Nephron (organoid): ENCODE measurements around the gene ARSJ.

Experiments
- H3K27ac Mint-ChIP-seq, 3 experiments: 2 replicates each; pipeline ENCODE4 v1.8.0; 2020; ENCODE audit warnings: mixed read lengths in 3 of 3, mild to moderate bottlenecking in 2 of 3, moderate library complexity in 1 of 3
- H3K27me3 Mint-ChIP-seq: 2 replicates; pipeline ENCODE4 v1.8.0; 2021; ENCODE audit warnings: low read depth, mild to moderate bottlenecking, moderate library complexity, mixed read lengths
- H3K36me3 Mint-ChIP-seq: 2 replicates; pipeline ENCODE4 v1.8.0; 2020; ENCODE audit warnings: low read depth, mixed read lengths
- H3K4me1 Mint-ChIP-seq: 2 replicates; pipeline ENCODE4 v1.8.0; 2020; ENCODE audit warnings: mixed read lengths
- H3K4me3 Mint-ChIP-seq, 3 experiments: 2 replicates each; pipeline ENCODE4 v1.8.0; 2020; ENCODE audit warnings: mild to moderate bottlenecking in 3 of 3, mixed read lengths in 3 of 3, moderate library complexity in 2 of 3
- H3K9me3 Mint-ChIP-seq: 2 replicates; pipeline ENCODE4 v1.8.0; 2020; ENCODE audit warnings: mixed read lengths
- TF ChIP-seq, protein P1 (sequence below), 3 experiments: fragments of 200-600 bp; sonication (generic); IDR thresholded peaks; one replicate each; pipeline ENCODE4 v1.5.0; 2021; ENCODE audit warnings: antibody characterized with exemption in 3 of 3; ENCODE audit not compliant: unreplicated experiment in 3 of 3

Gene ARSJ

DNA sequence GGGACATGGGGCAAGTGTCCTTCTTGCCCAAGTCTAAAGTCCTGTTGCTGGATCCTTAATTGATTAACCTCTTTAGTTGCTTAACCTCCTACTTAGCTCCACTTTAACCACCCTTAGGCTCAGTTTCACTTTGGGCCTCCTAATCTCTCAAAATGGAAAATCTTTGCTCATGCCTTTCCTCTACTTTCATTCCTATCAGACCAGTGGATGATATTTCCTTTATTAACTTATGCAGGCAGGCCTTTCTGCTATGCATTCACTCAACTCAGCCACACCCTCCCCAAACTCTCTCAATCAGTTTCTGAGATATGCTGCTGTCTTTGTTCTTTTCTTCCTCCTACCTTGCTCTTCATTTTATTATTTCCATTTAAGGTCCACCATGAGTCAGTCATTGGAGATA, 14.4 kb upstream of the ARSJ start:
- Mint-ChIP-seq H3K27me3 (peaks cover 3% of the 10 kb centered on the region), H3K27ac (no peak overlapping the region), H3K36me3 (no peaks in the 10 kb centered on the region), H3K4me3 (no peak overlapping the region), H3K9me3 (peaks cover 1% of the 10 kb centered on the region), H3K4me1 (no peaks in the 10 kb centered on the region)
- TF ChIP-seq, protein P1, sequence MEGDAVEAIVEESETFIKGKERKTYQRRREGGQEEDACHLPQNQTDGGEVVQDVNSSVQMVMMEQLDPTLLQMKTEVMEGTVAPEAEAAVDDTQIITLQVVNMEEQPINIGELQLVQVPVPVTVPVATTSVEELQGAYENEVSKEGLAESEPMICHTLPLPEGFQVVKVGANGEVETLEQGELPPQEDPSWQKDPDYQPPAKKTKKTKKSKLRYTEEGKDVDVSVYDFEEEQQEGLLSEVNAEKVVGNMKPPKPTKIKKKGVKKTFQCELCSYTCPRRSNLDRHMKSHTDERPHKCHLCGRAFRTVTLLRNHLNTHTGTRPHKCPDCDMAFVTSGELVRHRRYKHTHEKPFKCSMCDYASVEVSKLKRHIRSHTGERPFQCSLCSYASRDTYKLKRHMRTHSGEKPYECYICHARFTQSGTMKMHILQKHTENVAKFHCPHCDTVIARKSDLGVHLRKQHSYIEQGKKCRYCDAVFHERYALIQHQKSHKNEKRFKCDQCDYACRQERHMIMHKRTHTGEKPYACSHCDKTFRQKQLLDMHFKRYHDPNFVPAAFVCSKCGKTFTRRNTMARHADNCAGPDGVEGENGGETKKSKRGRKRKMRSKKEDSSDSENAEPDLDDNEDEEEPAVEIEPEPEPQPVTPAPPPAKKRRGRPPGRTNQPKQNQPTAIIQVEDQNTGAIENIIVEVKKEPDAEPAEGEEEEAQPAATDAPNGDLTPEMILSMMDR (IDR thresholded peaks at IDR 0.05; ENCODE audit: unreplicated experiment in 3 of 3) = no peak

GRCh38 chr4:113990886-113991285, 11.4 kb upstream of the ARSJ start:
- TF ChIP-seq, protein P1 (IDR thresholded peaks at IDR 0.05; ENCODE audit: unreplicated experiment in 3 of 3) = no peak
- Mint-ChIP-seq H3K4me1 (no peaks in the 10 kb centered on the region), H3K9me3 (peaks cover 10% of the 10 kb centered on the region), H3K27ac (no peak overlapping the region), H3K27me3 (peaks cover 2% of the 10 kb centered on the region), H3K36me3 (no peaks in the 10 kb centered on the region), H3K4me3 (no peak overlapping the region)

DNA sequence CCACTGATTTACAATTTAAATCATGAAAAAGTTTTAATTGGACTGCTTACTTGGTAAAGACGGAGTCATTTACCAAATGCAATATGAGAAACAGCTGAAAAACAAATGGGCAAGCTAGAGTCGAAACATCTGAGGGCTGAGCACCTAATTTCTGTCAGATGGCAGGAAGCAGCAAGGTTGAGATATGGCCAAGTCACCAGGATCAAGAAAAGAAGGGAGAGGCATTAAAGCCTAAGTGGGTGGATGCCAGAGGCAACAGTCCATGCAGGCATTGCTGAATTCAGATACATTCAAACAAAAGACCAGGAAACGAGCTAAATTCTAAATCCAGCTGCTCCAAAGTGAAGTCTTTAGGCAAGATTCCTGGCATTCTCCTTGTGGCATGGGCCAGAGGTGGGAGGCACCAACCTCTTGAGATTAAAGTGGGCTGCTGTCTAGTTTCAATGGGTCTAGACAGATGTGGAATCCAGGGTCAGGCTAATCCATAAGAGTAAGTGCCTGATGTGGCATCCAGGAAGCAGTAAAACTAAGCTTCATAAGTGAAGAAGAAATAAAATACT, 8.0 kb upstream of the ARSJ start:
- TF ChIP-seq, protein P1 (IDR thresholded peaks at IDR 0.05; ENCODE audit: unreplicated experiment in 3 of 3) = no peak
- H3K36me3 Mint-ChIP-seq = peaks cover 3% of the 10 kb centered on the region
- H3K4me1 Mint-ChIP-seq = no peaks in the 10 kb centered on the region
- H3K4me3 Mint-ChIP-seq = no peak overlapping the region
- no peak overlapping the region for H3K27ac Mint-ChIP-seq
- H3K9me3 Mint-ChIP-seq = peaks cover 22% of the 10 kb centered on the region
- H3K27me3 Mint-ChIP-seq = no peaks in the 10 kb centered on the region

DNA sequence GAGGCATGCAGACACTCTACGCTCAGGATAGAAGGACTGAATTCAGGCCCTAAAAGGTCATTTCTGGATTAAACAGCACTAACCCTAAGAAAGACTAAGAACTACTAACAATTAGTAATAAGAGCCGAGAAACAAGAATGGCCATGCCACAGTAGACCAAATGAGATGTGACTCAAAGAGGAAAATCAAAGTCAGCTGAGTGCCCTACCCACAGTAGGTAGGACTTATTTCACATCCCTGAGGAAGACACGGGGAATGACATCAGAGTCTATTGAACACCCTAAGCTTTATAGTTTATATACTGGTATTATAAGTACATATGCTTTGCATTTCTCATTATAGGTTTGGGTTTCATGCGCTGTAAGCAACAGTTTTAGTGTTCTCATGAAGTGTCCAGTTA, 2.7 kb upstream of the ARSJ start:
- Mint-ChIP-seq H3K9me3 (peaks cover 16% of the 10 kb centered on the region), H3K4me1 (peaks cover 40% of the 10 kb centered on the region), H3K36me3 (peaks cover 3% of the 10 kb centered on the region), H3K4me3 (peak overlapping the region in 1 of 3 experiments; percentile 57), H3K27ac (peak overlapping the region in 1 of 3 experiments; percentile 34), H3K27me3 (peaks cover 26% of the 10 kb centered on the region)
- TF ChIP-seq, protein P1 (IDR thresholded peaks at IDR 0.05; ENCODE audit: unreplicated experiment in 3 of 3) = no peak

DNA sequence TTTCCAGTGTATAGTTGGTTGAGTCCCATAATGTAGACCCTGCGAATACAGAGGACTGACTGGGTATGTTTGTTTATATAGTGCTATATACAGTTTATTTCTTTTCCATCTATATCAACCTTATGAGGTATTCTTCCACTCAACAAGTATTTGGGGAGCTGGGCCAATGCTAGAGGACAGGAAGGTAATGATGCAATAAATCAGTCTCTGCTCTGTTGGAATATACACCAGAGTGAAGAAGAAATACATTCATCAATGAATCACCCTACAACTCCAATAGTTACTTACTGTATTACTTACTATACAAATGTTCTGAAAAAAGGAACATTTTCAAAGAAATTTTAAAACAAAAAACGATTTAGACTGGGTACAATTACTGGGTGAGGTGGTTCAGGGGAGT, 2.1 kb upstream of the ARSJ start:
- H3K36me3 Mint-ChIP-seq = peaks cover 3% of the 10 kb centered on the region
- H3K4me1 Mint-ChIP-seq = peaks cover 44% of the 10 kb centered on the region
- H3K9me3 Mint-ChIP-seq = peaks cover 16% of the 10 kb centered on the region
- TF ChIP-seq, protein P1 (IDR thresholded peaks at IDR 0.05; ENCODE audit: unreplicated experiment in 3 of 3) = no peak
- peaks cover 26% of the 10 kb centered on the region for H3K27me3 Mint-ChIP-seq
- H3K27ac Mint-ChIP-seq = peak overlapping the region in 1 of 3 experiments; percentile 34
- peak overlapping the region; percentile 33 to 70 (median 50) for H3K4me3 Mint-ChIP-seq

DNA sequence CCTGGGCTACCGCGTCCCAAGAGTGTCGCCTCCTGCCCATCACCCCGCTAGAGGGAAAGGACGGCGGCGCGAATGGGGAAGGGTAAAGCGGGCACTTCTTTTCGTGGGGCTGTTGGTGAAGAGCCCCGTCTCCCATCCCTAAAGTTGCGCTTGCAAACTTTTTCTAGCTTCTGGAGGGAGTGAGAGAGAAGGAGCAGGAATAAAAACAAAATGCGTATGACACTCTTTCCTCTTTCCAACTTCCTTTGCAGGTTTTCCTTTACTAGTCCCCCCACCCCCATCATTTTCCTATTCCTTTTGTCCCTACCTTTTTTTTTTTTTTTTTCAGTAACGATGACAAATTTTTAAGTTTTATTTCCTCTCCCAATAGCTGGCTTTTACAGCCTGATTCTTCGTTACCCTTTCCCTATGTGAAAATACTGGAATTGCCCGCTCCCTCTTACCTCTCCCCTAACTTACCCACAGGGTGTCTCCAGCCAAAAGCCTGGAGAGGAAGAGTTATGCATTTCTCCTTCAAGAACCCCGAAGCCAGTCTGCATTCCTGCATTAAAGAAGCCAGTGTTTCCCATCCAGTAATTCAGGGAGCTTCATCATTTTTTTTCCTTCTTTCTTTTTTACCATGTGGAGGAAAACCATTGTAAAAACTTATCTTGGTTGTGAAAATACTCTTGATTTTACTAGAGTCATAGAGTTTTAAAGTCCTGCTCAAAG, 613 bp upstream of the ARSJ start:
- peak overlapping the region; percentile 78 to 90 (median 82) for H3K27ac Mint-ChIP-seq
- peaks cover 12% of the 10 kb centered on the region for H3K9me3 Mint-ChIP-seq
- H3K27me3 Mint-ChIP-seq = peaks cover 26% of the 10 kb centered on the region
- H3K4me3 Mint-ChIP-seq = peak overlapping the region; percentile 92 to 94 (median 92)
- peaks cover 44% of the 10 kb centered on the region for H3K4me1 Mint-ChIP-seq
- H3K36me3 Mint-ChIP-seq = peaks cover 3% of the 10 kb centered on the region
- TF ChIP-seq, protein P1 (IDR thresholded peaks at IDR 0.05; ENCODE audit: unreplicated experiment in 3 of 3) = no peak
